ENCODE results near the gene KBTBD2.
A peak's percentile ranks its signal among the peaks of the same experiment; 100 is the strongest.

KBTBD2 gene

GRCh38 chr7:32914184-32914583 lies 22.6 kb upstream of the KBTBD2 start:
- Histone ChIP-seq H2BK12ac (ENCODE audit: low read length) (no peak overlapping the region), H3K18ac (ENCODE audit: low read length) (no peak overlapping the region)

GRCh38 chr7:32910195-32910594 lies 18.6 kb upstream of the KBTBD2 start:
- DNase-seq, result no peak
- Histone ChIP-seq H4K91ac (ENCODE audit: low read depth, low read length) (no peak overlapping the region), H2AFZ (ENCODE audit: insufficient read depth, low read length, poor library complexity) (no peak overlapping the region), H3K4me3 (ENCODE audit: low read depth, low read length) (no peak overlapping the region), H3K4me1 (ENCODE audit: control insufficient read depth in 1 of 2, insufficient read depth in 2 of 2, low read length in 2 of 2) (no peaks in the 10 kb centered on the region), H2AK5ac (ENCODE audit: low read length) (no peak overlapping the region), H3K23ac (ENCODE audit: low read length) (no peak overlapping the region), H2BK5ac (ENCODE audit: low read depth, low read length, poor library complexity) (no peak overlapping the region), H3K9ac (ENCODE audit: low read length) (no peak overlapping the region), H3K9me3 (ENCODE audit: insufficient read depth, low read depth, low read length) (no peaks in the 10 kb centered on the region), H4K12ac (ENCODE audit: low read depth, low read length) (no peak overlapping the region), H3K4me2 (ENCODE audit: low read length) (no peak overlapping the region), H4K8ac (ENCODE audit: low read depth, low read length) (no peak overlapping the region), H3K14ac (ENCODE audit: low read length) (no peak overlapping the region), H3K18ac (ENCODE audit: low read length) (no peak overlapping the region), H3K79me2 (ENCODE audit: control insufficient read depth, insufficient read depth, low read length, poor library complexity) (no peaks in the 10 kb centered on the region), H3K27ac (ENCODE audit: low read depth, low read length) (no peak overlapping the region), H3K79me1 (ENCODE audit: low read length) (no peaks in the 10 kb centered on the region), H2BK120ac (ENCODE audit: insufficient read depth, low read length, poor library complexity) (no peak overlapping the region), H3K36me3 (ENCODE audit: control insufficient read depth in 1 of 2, insufficient read depth in 2 of 2, low read length in 2 of 2) (peaks cover 0 to 3% of the 10 kb centered on the region in 2 experiments), H3K4ac (ENCODE audit: low read depth, low read length) (no peak overlapping the region), H2BK12ac (ENCODE audit: low read length) (no peak overlapping the region), H3K27me3 (ENCODE audit: insufficient read depth, low read length) (no peaks in the 10 kb centered on the region)
- WGBS (ENCODE audit: extremely low coverage, insufficient coverage, insufficient read length), result no CpG with 5 or more reads among the region's 1 CpG

More at GRCh38 chr7:32914184-32914583, 22.6 kb upstream of the KBTBD2 start:
- Histone ChIP-seq H2AFZ (ENCODE audit: insufficient read depth, low read length, poor library complexity) (no peak overlapping the region), H4K8ac (ENCODE audit: low read depth, low read length) (no peak overlapping the region), H3K36me3 (ENCODE audit: control insufficient read depth in 1 of 2, insufficient read depth in 2 of 2, low read length in 2 of 2) (peaks cover 0 to 3% of the 10 kb centered on the region in 2 experiments), H3K27ac (ENCODE audit: low read depth, low read length) (no peak overlapping the region), H3K79me2 (ENCODE audit: control insufficient read depth, insufficient read depth, low read length, poor library complexity) (no peaks in the 10 kb centered on the region), H2BK120ac (ENCODE audit: insufficient read depth, low read length, poor library complexity) (no peak overlapping the region), H3K23ac (ENCODE audit: low read length) (no peak overlapping the region), H3K4me2 (ENCODE audit: low read length) (no peak overlapping the region), H3K14ac (ENCODE audit: low read length) (no peak overlapping the region), H2BK5ac (ENCODE audit: low read depth, low read length, poor library complexity) (no peak overlapping the region), H2AK5ac (ENCODE audit: low read length) (no peak overlapping the region), H3K4ac (ENCODE audit: low read depth, low read length) (no peak overlapping the region), H3K4me3 (ENCODE audit: low read depth, low read length) (no peak overlapping the region), H3K4me1 (ENCODE audit: control insufficient read depth in 1 of 2, insufficient read depth in 2 of 2, low read length in 2 of 2) (no peaks in the 10 kb centered on the region), H3K79me1 (ENCODE audit: low read length) (no peaks in the 10 kb centered on the region), H4K91ac (ENCODE audit: low read depth, low read length) (no peak overlapping the region), H3K9me3 (ENCODE audit: insufficient read depth, low read depth, low read length) (no peaks in the 10 kb centered on the region), H4K12ac (ENCODE audit: low read depth, low read length) (no peak overlapping the region), H3K27me3 (ENCODE audit: insufficient read depth, low read length) (no peaks in the 10 kb centered on the region), H3K9ac (ENCODE audit: low read length) (no peak overlapping the region)
- no CpG with 5 or more reads among the region's 1 CpG for WGBS (ENCODE audit: extremely low coverage, insufficient coverage, insufficient read length)
- no peak for DNase-seq

GRCh38 chr7:32905175-32905662 lies 13.7 kb upstream of the KBTBD2 start:
- Histone ChIP-seq H2BK120ac (ENCODE audit: insufficient read depth, low read length, poor library complexity) (no peak overlapping the region), H3K4me3 (ENCODE audit: low read depth, low read length) (no peak overlapping the region), H4K8ac (ENCODE audit: low read depth, low read length) (no peak overlapping the region), H2AK5ac (ENCODE audit: low read length) (no peak overlapping the region), H4K91ac (ENCODE audit: low read depth, low read length) (no peak overlapping the region), H2AFZ (ENCODE audit: insufficient read depth, low read length, poor library complexity) (no peak overlapping the region), H2BK12ac (ENCODE audit: low read length) (no peak overlapping the region), H3K14ac (ENCODE audit: low read length) (no peak overlapping the region), H3K27ac (ENCODE audit: low read depth, low read length) (no peak overlapping the region), H3K23ac (ENCODE audit: low read length) (no peak overlapping the region), H3K4ac (ENCODE audit: low read depth, low read length) (no peak overlapping the region), H2BK5ac (ENCODE audit: low read depth, low read length, poor library complexity) (no peak overlapping the region), H4K12ac (ENCODE audit: low read depth, low read length) (no peak overlapping the region), H3K79me2 (ENCODE audit: control insufficient read depth, insufficient read depth, low read length, poor library complexity) (no peaks in the 10 kb centered on the region), H3K27me3 (ENCODE audit: insufficient read depth, low read length) (no peaks in the 10 kb centered on the region), H3K79me1 (ENCODE audit: low read length) (no peaks in the 10 kb centered on the region), H3K36me3 (ENCODE audit: control insufficient read depth in 1 of 2, insufficient read depth in 2 of 2, low read length in 2 of 2) (no peaks in the 10 kb centered on the region), H3K9ac (ENCODE audit: low read length) (no peak overlapping the region), H3K9me3 (ENCODE audit: insufficient read depth, low read depth, low read length) (no peaks in the 10 kb centered on the region), H3K18ac (ENCODE audit: low read length) (no peak overlapping the region), H3K4me1 (ENCODE audit: control insufficient read depth in 1 of 2, insufficient read depth in 2 of 2, low read length in 2 of 2) (no peaks in the 10 kb centered on the region), H3K4me2 (ENCODE audit: low read length) (peak overlapping the region; percentile 40)
- WGBS (ENCODE audit: extremely low coverage, insufficient coverage, insufficient read length), result no CpG with 5 or more reads among the region's 12 CpGs
- DNase-seq, result peak; percentile 56 to 79

- Histone ChIP-seq H3K23ac (ENCODE audit: low read length) (no peak overlapping the region), H2BK5ac (ENCODE audit: low read depth, low read length, poor library complexity) (no peak overlapping the region), H3K4me1 (ENCODE audit: control insufficient read depth in 1 of 2, insufficient read depth in 2 of 2, low read length in 2 of 2) (no peaks in the 10 kb centered on the region), H3K79me1 (ENCODE audit: low read length) (no peaks in the 10 kb centered on the region), H4K12ac (ENCODE audit: low read depth, low read length) (no peak overlapping the region), H3K9me3 (ENCODE audit: insufficient read depth, low read depth, low read length) (no peaks in the 10 kb centered on the region), H3K79me2 (ENCODE audit: control insufficient read depth, insufficient read depth, low read length, poor library complexity) (no peaks in the 10 kb centered on the region), H2AK5ac (ENCODE audit: low read length) (no peak overlapping the region), H3K18ac (ENCODE audit: low read length) (no peak overlapping the region), H2BK12ac (ENCODE audit: low read length) (no peak overlapping the region), H3K4me3 (ENCODE audit: low read depth, low read length) (no peak overlapping the region), H2BK120ac (ENCODE audit: insufficient read depth, low read length, poor library complexity) (no peak overlapping the region), H4K8ac (ENCODE audit: low read depth, low read length) (no peak overlapping the region), H4K91ac (ENCODE audit: low read depth, low read length) (no peak overlapping the region), H3K9ac (ENCODE audit: low read length) (no peak overlapping the region), H3K4ac (ENCODE audit: low read depth, low read length) (no peak overlapping the region), H3K27me3 (ENCODE audit: insufficient read depth, low read length) (no peaks in the 10 kb centered on the region), H2AFZ (ENCODE audit: insufficient read depth, low read length, poor library complexity) (no peak overlapping the region), H3K36me3 (ENCODE audit: control insufficient read depth in 1 of 2, insufficient read depth in 2 of 2, low read length in 2 of 2) (no peaks in the 10 kb centered on the region), H3K27ac (ENCODE audit: low read depth, low read length) (no peak overlapping the region), H3K14ac (ENCODE audit: low read length) (no peak overlapping the region), H3K4me2 (ENCODE audit: low read length) (no peak overlapping the region)
- no peak for DNase-seq
- no CpG with 5 or more reads among the region's 7 CpGs for WGBS (ENCODE audit: extremely low coverage, insufficient coverage, insufficient read length)
Observed at GRCh38 chr7:32901629-32902028, 10.1 kb upstream of the KBTBD2 start.
